ENCODE results near the gene GZMA.
"Not testable (repeated sequence)": the region's sequence is repeated elsewhere in the genome, so short reads cannot be mapped to it uniquely, and the experiment has no call there.

The GZMA gene
- long read RNA-seq, donor 1, result 0 reads
- long read RNA-seq, donor 2, result 0 reads
- long read RNA-seq, donor 3, result 0 reads
- long read RNA-seq, donor 4, result 0 reads
- long read RNA-seq, donor 5, result 0 reads
- long read RNA-seq, donor 6, result 0 reads
- long read RNA-seq, donor 7, result 0 reads
- long read RNA-seq, donor 8, result 0 reads

- DNase-seq, result no peak
These were observed at the start of gene GZMA for GRCh38 chr5:55102348-55102747. TSS of gene GZMA (plus strand) at chr5:55102646. CDS start at chr5:55102683, 37 bp downstream.

GRCh38 chr5:55055183-55055582 is 47.3 kb upstream of the GZMA start:
- no peak for DNase-seq

- no peak for DNase-seq
These were observed 40.2 kb upstream of the GZMA start for GRCh38 chr5:55062039-55062779.

- no peak for DNase-seq
These were observed 39.1 kb upstream of the GZMA start for GRCh38 chr5:55063220-55063863.

- no peak for DNase-seq
These were observed 38.5 kb upstream of the GZMA start for GRCh38 chr5:55063899-55064298.

- no peak for DNase-seq
These were observed 37.9 kb upstream of the GZMA start for GRCh38 chr5:55064523-55064922.

GRCh38 chr5:55066277-55066676 is 36.2 kb upstream of the GZMA start:
- no peak for DNase-seq

- DNase-seq, result no peak
These were observed 31.5 kb upstream of the GZMA start for GRCh38 chr5:55070968-55071367.

GRCh38 chr5:55071413-55071812 is 31.0 kb upstream of the GZMA start:
- DNase-seq, result no peak

GRCh38 chr5:55072666-55073065 is 29.8 kb upstream of the GZMA start:
- DNase-seq, result no peak

- DNase-seq, result no peak
These were observed 29.2 kb upstream of the GZMA start for GRCh38 chr5:55073211-55073610.

GRCh38 chr5:55081541-55081940 is 20.9 kb upstream of the GZMA start:
- no peak for DNase-seq

GRCh38 chr5:55089301-55089700 is 13.1 kb upstream of the GZMA start:
- DNase-seq, result not testable (repeated sequence)

- DNase-seq, result not testable (repeated sequence)
These were observed 11.4 kb upstream of the GZMA start for GRCh38 chr5:55091011-55091410.

GRCh38 chr5:55096182-55096581 is 6.3 kb upstream of the GZMA start:
- no peak for DNase-seq

- DNase-seq, result no peak
These were observed 5.6 kb upstream of the GZMA start for GRCh38 chr5:55096861-55097260.

GRCh38 chr5:55101148-55101547 is 1.3 kb upstream of the GZMA start:
- DNase-seq, result not testable (repeated sequence)

- DNase-seq, result no peak
These were observed 730 bp upstream of the GZMA start for GRCh38 chr5:55101556-55102276.

GRCh38 chr5:55104036-55104772 is 1.8 kb downstream of the GZMA start:
- no peak for DNase-seq

- DNase-seq, result no peak
These were observed 2.7 kb downstream of the GZMA start for GRCh38 chr5:55104946-55105701.

- not testable (repeated sequence) for DNase-seq
These were observed 3.5 kb downstream of the GZMA start for GRCh38 chr5:55105976-55106375.

GRCh38 chr5:55108661-55109060 is 6.2 kb downstream of the GZMA start:
- no peak for DNase-seq
